ENCODE data around the gene RITA1. TPM values are rescaled to one million over a fixed set of nuclear protein-coding genes. Genes with fewer than 3 reads are reported as not detected.
A peak's percentile ranks its signal among the peaks of the same experiment; 100 is the strongest.
"Not testable (repeated sequence)": the region's sequence is repeated elsewhere in the genome, so short reads cannot be mapped to it uniquely, and the experiment has no call there.

Gene RITA1
- total and polyA plus RNA-seq, 12 donors: 17.5 to 84.1 (median 36.7) TPM

- peaks cover 14 to 38% of the 10 kb centered on the region in 2 donors for H3K4me1 ChIP-seq (replicated peaks in 1 of 2)
- intact Hi-C loops (cut with DNase I): no loop called here
- DNase-seq: no peak
- peak overlapping the region in 1 of 5 donors; percentile 6 for H3K27ac ChIP-seq
- H3K36me3 ChIP-seq (replicated peaks in 1 of 2): no peaks in the 10 kb centered on the region
- H3K4me3 ChIP-seq: no peak overlapping the region
- TF ChIP-seq CTCF (IDR thresholded peaks at IDR 0.05): no peak
- no peak for TF ChIP-seq POLR2A (IDR thresholded peaks at IDR 0.05)
- H3K27me3 ChIP-seq: no peaks in the 10 kb centered on the region
- WGBS, 4 donors: 89 to 95% (median 91%) methylated on average over 8 to 12 of the region's 12 CpGs
- no peaks in the 10 kb centered on the region for H3K9me3 ChIP-seq (replicated peaks in 1 of 3)
These were observed 47.4 kb upstream of the RITA1 start for GRCh38 chr12:113137861-113138783.

GRCh38 chr12:113138826-113139225, 46.7 kb upstream of the RITA1 start:
- intact Hi-C loops (cut with DNase I): no loop called here
- Histone ChIP-seq H3K9me3 (replicated peaks in 1 of 3) (no peaks in the 10 kb centered on the region), H3K27me3 (no peaks in the 10 kb centered on the region), H3K36me3 (replicated peaks in 1 of 2) (no peaks in the 10 kb centered on the region), H3K4me1 (replicated peaks in 1 of 2) (peaks cover 14 to 35% of the 10 kb centered on the region in 2 donors), H3K27ac (peak overlapping the region in 1 of 5 donors; percentile 6), H3K4me3 (no peak overlapping the region)
- TF ChIP-seq CTCF (IDR thresholded peaks at IDR 0.05) (no peak), POLR2A (IDR thresholded peaks at IDR 0.05) (no peak)
- DNase-seq: no peak
- 77 to 100% (median 79%) methylated on average over 1 to 3 of the region's 3 CpGs; no CpG with 5 or more reads in 1 of the 4 donors for WGBS, 4 donors

GRCh38 chr12:113140706-113141105, 44.8 kb upstream of the RITA1 start:
- no peak for TF ChIP-seq CTCF (IDR thresholded peaks at IDR 0.05)
- no peak for TF ChIP-seq POLR2A (IDR thresholded peaks at IDR 0.05)
- Histone ChIP-seq H3K36me3 (replicated peaks in 1 of 2) (no peaks in the 10 kb centered on the region), H3K4me3 (no peak overlapping the region), H3K4me1 (replicated peaks in 1 of 2) (peaks cover 14 to 29% of the 10 kb centered on the region in 2 donors), H3K9me3 (replicated peaks in 1 of 3) (no peaks in the 10 kb centered on the region), H3K27me3 (no peaks in the 10 kb centered on the region), H3K27ac (peak overlapping the region in 1 of 5 donors; percentile 21)
- 72 to 80% (median 74%) methylated on average over 7 of the region's 7 CpGs for WGBS, 4 donors
- intact Hi-C loops (cut with DNase I): no loop called here
- DNase-seq: no peak

GRCh38 chr12:113141716-113142115, 43.8 kb upstream of the RITA1 start:
- DNase-seq; intact Hi-C loops (cut with DNase I); H3K4me3 ChIP-seq; H3K9me3 ChIP-seq (replicated peaks in 1 of 3); H3K27me3 ChIP-seq; H3K36me3 ChIP-seq (replicated peaks in 1 of 2): not testable (repeated sequence)
- WGBS, 4 donors: 63 to 72% (median 67%) methylated on average over 3 of the region's 3 CpGs
- peak overlapping the region in 3 of 5 donors; percentile 85 to 94 (median 92) for H3K27ac ChIP-seq
- peaks cover 14 to 22% of the 10 kb centered on the region in 2 donors for H3K4me1 ChIP-seq (replicated peaks in 1 of 2)

Data from adrenal gland (tissue), 12 donors.